ENCODE measurements around the gene RSL24D1.
"Not testable (repeated sequence)": the region's sequence is repeated elsewhere in the genome, so short reads cannot be mapped to it uniquely, and the experiment has no call there.

The RSL24D1 gene

DNA sequence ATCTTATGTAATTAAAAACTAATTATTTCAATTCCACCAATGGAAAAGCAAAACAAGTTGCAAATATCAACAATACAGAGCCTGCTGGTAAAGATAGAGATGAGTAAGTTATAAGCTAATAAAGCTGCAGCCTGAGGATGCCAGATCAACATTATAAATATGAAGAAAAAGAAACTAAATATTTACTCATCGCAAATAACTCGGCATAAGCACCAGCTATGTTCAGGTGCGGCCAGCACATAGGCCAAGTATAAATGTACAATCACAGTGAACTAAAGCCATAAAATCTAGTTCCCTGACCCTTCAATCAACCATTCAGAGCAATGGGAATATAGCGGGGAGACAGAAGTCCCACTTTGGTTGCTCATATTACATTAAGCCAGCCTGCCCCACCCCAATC, 7.7 kb upstream of the RSL24D1 start:
- no peak for DNase-seq

- DNase-seq = no peak
These were observed 5.5 kb upstream of the RSL24D1 start for GRCh38 chr15:55202206-55202605.

DNA sequence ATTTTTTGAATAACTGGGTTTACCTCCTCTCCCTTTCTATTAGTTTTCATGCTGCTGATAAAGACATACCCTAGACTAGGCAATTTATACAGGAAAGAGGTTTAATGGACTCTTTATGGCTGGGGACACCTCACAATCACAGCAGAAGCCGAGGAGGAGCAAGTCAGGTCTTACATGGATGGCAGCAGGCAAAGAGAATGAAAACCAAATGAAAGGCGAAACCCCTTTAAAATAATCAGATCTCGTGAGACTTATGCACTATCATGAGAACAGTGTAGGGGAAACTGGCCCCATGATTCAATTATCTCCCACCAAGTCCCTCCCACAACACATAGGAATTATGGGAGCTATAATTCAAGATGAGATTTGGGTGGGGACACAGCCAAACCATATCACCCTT, 2.0 kb upstream of the RSL24D1 start:
- DNase-seq = no peak

GRCh38 chr15:55197719-55198118, 978 bp upstream of the RSL24D1 start:
- DNase-seq = no peak

DNA sequence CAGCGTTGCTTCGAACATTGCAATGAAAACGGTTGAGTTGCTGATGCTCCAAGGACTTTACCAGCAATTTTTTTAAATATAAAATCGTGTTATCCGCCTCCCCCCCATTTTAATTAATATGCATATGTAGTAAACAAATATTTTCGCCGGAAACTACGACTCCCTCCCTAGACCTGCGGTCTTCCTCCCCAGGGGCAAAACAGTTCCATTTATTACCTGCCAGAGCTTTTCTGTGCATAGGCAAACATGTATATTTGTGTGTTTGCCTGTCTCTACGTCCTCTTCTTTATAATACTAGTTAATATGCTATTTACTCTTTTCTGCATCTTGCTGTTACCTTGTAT, 593 bp upstream of the RSL24D1 start:
- no peak for DNase-seq

- no peak for DNase-seq
These were observed 745 bp downstream of the RSL24D1 start for GRCh38 chr15:55195996-55196395.

GRCh38 chr15:55194256-55194655, 2.5 kb downstream of the RSL24D1 start:
- DNase-seq = no peak

DNA sequence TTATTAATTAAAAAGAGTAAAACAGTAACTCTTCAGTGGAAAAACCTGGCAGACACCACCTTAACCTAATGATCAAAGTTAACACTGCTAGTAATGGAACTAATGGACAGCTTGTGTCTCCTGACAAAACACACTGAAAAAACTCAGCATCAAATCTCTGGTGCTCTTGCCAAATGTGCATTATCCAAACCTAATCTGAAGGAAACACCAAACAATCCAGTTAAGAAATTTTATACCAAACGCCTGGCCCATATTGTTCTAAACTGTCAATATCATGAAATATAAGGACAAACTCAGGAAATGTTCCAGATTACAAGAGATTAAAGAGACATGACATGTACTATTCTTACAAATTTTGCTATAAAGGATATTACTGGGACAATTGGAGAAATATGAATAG, 10.4 kb downstream of the RSL24D1 start:
- no peak for DNase-seq

DNA sequence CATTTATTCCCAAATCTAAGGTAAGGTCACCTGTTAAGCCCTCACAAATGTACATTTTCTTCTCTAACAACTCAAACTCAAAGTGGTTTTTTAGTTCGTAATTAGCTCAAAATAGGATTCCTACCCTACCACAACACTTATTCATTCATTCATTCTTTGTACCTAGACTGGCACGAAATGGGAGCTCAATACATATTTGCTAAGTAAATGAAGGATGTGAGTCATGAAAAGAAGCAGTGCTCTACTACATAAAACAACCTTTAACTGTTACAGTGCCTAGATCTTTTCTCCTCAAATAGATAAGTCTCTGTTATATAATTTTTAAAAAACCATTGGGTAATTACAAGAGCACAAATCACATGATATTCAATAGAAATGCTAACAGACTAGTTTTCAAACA, 13.1 kb downstream of the RSL24D1 start:
- no peak for DNase-seq

DNA sequence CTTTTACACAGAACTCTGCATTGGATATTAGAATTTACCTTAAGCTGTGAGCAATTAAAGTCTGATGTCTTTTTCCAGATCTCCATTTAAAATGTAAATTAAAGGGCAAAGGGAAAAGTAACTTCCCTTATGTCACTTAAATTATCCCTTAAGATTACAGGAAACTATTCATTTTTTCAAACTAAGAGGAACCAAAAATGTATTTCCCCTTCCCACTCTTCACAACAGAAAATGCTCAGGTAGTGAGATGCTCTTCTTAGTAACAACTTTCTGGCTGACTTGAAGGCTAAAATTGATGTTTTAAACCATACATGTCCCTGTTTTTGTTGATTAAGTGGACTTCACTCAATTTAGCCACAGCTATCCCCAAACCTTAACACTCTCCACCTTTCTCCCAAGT, 17.6 kb downstream of the RSL24D1 start:
- DNase-seq = no peak

DNA sequence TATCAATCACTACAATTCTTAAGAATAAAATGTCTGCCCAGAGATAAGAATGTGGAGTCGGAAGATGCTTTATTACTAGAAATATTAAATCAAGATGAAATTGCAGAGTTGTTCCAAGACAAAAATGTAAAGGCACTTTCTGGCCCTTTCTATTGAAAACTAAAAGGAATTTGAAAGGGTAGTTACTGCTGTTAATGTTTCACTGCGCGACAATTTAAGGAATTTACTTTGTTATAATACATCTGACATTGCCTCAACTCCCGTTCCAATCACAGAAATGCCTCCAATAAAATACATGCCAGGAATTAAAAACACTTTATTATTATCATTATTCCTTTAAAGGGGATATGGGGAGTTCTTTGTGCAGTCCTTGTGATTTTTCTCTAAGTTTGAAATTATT, 26.4 kb downstream of the RSL24D1 start:
- no peak for DNase-seq

GRCh38 chr15:55168350-55168974, 28.3 kb downstream of the RSL24D1 start:
- peak; percentile 51 to 70 for DNase-seq

GRCh38 chr15:55164284-55164683, 32.5 kb downstream of the RSL24D1 start:
- no peak for DNase-seq

- DNase-seq = peak in 1 of 2 experiments; percentile 15
These were observed 45.1 kb downstream of the RSL24D1 start for GRCh38 chr15:55151631-55152030.

DNA sequence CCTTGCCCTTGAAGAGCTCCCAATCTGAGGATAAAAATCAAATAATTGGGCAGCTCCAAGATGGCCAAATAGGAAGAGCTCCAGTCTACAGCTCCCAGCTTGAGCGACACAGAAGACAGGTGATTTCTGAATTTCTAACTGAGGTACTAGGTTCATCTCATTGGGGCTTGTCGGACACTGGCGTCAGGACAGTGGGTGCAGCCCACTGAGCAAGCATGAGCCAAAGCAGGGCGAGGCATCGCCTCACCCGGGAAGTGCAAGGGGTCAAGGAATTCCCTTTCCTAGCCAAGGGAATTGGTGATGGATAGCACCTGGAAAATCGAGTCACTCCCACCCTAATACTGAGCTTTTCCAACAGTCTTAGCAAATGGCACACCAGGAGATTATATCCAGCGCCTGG, 53.6 kb downstream of the RSL24D1 start:
- DNase-seq = not testable (repeated sequence)

GRCh38 chr15:55133972-55134371, 62.8 kb downstream of the RSL24D1 start:
- no peak for DNase-seq

DNA sequence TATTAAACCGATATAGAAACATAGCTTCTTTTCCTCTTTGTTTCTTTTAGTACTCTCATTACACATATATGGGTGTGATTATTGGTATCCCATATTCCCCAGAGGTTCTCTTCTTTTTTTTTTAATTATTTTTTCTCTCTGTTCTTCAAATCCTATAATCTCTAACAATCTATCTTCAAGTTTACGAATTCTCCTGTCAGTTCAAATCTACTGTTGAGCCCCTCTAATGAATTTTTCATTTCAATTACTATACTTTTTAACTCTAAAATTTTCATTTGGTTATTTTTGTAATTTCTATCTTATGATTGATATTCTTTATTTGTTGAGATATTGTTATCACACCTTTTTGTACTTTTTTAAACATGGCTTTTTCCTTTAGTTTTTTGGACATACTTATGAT, 64.1 kb downstream of the RSL24D1 start:
- DNase-seq = no peak

Data from NCI-H2081 (cell line).